T follicular helper cell (primary cell): ENCODE data around the gene BCL2L15.

Source experiments
- DNase-seq: peaks from one replicate; pipeline ENCODE4 v3.0.0-alpha.2; 2020; ENCODE audit warnings: low read depth

The BCL2L15 gene

DNA sequence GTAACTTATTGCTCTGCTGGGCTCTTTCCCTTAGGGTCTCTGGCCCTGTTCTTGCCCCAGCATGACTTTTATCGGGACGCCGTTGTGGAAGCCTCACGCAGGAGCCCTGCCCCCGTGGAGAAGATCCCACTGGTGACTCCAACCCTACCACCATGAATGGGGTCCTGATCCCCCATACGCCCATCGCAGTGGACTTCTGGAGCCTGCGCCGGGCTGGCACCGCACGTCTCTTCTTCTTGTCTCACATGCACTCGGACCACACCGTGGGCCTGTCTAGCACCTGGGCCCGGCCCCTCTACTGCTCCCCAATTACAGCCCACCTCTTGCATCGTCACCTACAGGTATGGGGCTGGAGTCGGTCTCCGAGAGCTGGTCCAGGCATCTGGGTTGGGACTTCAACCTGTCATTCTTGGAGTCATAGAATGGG, 18.1 kb upstream of the BCL2L15 start:
- DNase-seq: no peak

GRCh38 chr1:113904674-113905434, 17.5 kb upstream of the BCL2L15 start, which contains the start of the genes AP4B1 and DCLRE1B:
Gene AP4B1, minus strand, starts transcription at chr1:113904799. Its CDS starts 82 bp downstream, at chr1:113904717.
Gene DCLRE1B, plus strand, starts transcription at chr1:113905326. Its CDS starts 261 bp downstream, at chr1:113905587.
- DNase-seq: peak; percentile 96

DNA sequence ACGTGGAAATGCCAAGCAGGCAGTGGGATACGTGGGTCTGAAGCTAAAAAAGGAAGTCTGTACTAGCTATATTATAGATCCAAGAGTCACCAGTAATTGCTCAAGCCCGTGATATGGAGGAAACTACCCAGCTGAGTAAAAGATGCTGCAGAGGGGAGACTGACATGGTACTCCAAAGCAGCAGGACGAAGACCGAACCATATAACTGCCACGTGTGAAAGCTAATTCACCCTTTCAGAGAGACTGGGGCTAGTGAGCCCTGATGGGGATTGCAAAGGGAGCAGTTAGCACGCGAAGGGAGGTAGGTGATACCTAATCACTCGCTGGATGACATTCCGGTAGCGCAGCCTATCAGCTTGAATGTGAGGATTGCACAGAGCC, 16.9 kb upstream of the BCL2L15 start:
- no peak for DNase-seq

DNA sequence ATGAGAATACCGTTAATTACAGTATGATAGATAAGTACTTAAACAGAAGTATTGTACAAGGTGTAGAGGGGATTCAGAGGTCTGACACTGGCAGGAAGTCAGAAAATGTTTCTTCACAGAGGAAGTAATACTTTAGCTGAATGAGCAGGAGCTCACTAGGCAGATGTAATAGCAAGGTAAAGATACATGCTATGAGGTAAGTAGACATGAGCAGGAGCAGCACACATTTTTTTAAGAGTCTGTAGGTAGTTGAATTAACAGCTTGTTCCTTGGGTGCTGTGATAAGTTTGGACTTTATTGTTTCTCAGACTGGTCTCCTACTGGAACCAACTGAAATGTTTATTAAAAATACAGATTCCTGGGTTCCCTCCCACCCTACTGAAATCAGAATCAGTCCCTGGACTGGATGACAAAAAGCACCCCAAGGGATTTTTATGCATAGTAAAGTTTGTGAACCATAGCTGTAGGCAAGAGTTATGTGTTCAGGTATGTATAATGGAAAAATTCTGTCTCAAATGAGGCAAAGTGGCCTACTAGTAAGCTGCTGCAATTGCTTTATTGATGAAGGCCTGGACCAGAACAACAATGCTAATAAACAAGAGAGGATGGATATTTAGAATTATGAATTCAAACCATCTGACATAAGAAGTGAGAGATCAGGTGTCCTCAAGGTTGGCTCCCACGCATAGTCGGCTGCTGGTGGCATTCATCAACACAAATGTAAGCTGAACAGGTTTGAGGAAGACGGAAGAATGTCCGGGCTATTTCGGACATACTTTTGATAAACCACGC, 16.3 kb upstream of the BCL2L15 start:
- DNase-seq: no peak

GRCh38 chr1:113901191-113901590, 13.8 kb upstream of the BCL2L15 start:
- no peak for DNase-seq

GRCh38 chr1:113899111-113899510, 11.7 kb upstream of the BCL2L15 start:
- no peak for DNase-seq

GRCh38 chr1:113898241-113898814, 10.9 kb upstream of the BCL2L15 start:
- no peak for DNase-seq

DNA sequence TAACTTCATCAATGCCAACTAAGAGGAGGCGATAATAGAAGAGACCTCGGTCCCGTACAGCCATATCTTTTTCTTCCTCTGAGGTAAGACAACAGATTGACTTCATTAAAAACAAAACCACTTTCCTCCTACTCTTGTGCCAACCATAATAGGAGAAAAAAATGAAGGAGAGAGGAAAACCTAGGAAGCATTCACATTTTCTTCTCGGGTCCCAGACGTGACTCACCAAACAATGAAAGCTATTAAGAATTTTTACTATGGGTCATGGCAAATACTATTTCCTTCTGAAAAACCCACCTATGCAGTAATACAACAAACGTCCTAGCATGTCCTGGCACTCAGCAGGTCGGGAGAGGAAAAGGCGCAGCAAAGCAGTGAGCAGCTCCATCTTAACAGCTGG, 8.6 kb upstream of the BCL2L15 start:
- DNase-seq: no peak

GRCh38 chr1:113895098-113895497, 7.7 kb upstream of the BCL2L15 start:
- no peak for DNase-seq

GRCh38 chr1:113893267-113893666, 5.9 kb upstream of the BCL2L15 start:
- DNase-seq: no peak

- no peak for DNase-seq
Measured at GRCh38 chr1:113891631-113892220, 4.3 kb upstream of the BCL2L15 start.

- no peak for DNase-seq
Measured at GRCh38 chr1:113890816-113891215, 3.4 kb upstream of the BCL2L15 start.

DNA sequence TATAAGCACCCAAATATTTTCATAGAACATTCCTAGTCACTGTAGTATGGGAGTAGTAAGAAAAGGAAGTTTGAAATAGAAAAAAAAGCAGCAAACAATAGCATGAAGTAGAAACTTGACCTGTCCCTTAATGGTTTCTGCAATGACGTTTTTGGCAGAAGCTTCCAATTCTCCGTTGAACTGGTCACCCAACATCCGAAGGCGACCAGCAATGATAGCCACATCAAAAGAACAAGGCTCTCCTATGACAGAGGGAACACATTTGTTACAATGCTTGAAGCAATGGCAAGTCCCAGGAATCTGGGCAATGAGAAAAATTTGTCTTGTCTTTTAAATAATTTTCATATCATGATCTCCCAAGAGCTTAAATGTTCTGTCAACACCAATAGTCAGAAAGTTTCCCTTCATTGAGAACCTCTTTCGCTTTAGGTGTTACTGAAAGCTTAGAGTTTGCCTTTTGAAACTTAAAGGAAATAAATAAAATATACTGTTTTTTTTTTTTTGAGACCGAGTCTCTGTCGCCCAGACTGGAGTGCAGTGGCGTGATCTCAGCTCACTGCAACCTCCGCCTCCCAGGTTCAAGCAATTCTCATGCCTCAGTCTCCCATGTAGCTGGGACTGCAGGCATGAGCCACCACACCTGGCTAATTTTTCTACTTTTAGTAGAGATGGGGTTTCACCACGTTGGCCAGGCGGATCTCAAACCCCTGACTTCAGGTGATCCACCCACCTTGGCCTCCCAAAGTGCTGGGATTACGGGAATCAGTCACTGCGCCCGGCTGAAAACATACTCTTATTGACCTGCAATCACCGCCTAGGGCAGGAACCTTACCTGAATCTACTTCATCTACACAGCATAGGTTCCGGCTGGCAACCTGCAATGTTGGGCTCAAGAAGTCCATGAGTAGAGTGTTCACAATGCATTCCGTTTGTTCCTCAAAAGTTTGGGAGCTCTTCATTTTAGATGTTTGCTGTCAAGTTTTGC, 672 bp downstream of the BCL2L15 start:
- DNase-seq: no peak

GRCh38 chr1:113881661-113882060, 5.7 kb downstream of the BCL2L15 start:
- no peak for DNase-seq

DNA sequence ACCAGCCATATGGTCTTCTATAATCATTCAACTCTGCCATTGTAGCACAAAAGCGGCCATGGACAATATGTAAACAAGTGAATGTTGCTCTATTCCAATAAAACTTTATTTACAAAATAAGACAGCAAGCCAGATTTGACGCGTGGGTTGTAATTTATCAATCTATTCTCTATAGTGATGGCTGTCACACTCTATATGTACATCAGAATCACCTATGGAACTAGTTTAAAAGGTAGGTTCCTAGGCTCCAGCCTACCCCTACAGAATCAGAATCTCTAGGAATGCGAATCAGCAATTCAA, 7.7 kb downstream of the BCL2L15 start:
- no peak for DNase-seq

DNA sequence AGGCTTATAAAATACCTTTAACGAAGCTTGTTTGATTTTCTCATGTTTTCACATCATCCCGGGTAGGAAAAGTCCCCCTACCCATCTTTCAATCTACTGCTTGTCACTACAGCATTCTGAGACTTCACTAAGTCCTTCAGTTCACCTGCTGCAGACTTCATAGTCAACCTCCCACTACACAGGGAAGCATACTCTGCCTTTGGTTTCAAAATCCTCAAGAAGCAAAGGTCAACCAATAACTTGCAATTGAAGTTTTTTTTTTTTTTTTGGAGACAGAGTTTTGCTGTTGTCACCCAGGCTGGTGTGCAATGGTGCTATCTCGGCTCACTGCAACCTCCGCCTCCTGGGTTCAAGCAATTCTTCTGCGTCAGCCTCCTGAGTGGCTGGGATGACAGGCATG, 11.2 kb downstream of the BCL2L15 start:
- no peak for DNase-seq

- no peak for DNase-seq
Measured at GRCh38 chr1:113875714-113876113, 11.7 kb downstream of the BCL2L15 start.

DNA sequence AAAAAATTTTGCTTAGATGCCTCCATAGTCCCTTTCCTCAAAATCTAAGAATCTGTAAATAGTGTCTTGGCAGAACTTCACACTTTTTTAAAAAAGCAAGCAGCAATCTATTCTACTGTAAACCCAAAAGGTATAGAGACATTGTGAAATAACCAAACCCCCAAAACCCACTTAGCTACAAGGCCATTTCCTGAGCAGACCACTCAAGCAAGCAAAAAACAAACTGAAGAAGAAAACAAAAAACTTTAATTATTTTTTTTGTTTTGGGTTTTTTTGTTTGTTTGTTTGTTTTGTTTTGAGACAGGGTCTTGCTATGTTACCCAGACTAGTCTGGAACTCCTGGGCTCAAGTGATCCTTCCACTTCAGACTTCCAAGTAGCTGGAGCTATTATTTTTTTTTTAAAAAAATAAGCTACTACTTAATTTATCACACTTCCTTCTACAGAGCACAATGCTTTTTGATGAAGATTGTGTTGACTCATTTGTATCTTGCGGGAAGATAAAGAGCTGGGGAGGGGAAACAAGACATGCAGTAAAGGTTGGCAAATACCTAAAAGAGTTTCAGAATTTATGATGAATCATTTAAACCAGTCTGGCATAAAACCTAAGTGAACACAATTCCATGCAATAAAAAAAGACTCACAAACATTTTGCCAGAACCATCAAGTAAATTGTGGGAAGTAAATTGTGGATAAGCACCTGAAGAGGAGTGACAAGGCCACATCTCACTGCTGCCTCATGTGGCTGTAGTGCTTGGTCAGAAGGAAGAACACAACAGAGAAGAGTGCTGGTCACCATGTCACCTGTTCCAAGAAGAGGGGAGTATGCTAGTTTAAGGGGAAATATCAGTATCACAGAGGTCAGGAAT, 13.1 kb downstream of the BCL2L15 start:
- no peak for DNase-seq

GRCh38 chr1:113872219-113872935, 15.0 kb downstream of the BCL2L15 start:
- DNase-seq: no peak
